ENCODE results near the gene EFEMP2. TPM values are rescaled to one million over a fixed set of nuclear protein-coding genes. Genes with fewer than 3 reads are reported as not detected.

Gene EFEMP2
- total and polyA plus RNA-seq, 10 of the 15 experiments (the other 5 are each of a cell fraction or from before 2014, with no cell fraction given) = 0.24 to 13.2 (median 1.3) TPM; not detected in 1

GRCh38 chr11:65888163-65888814, 15.7 kb upstream of the EFEMP2 start, which contains the start of gene FIBP (continued):
- no peak for TF ChIP-seq ZNF622 (IDR thresholded peaks at IDR 0.05)
- TF ChIP-seq ZNF217 (IDR thresholded peaks at IDR 0.05) = no peak
- TF ChIP-seq, protein P1, sequence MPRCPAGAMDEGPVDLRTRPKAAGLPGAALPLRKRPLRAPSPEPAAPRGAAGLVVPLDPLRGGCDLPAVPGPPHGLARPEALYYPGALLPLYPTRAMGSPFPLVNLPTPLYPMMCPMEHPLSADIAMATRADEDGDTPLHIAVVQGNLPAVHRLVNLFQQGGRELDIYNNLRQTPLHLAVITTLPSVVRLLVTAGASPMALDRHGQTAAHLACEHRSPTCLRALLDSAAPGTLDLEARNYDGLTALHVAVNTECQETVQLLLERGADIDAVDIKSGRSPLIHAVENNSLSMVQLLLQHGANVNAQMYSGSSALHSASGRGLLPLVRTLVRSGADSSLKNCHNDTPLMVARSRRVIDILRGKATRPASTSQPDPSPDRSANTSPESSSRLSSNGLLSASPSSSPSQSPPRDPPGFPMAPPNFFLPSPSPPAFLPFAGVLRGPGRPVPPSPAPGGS (IDR thresholded peaks at IDR 0.05; ENCODE audit: borderline replicate concordance, insufficient read depth, low read depth, low read length, poor library complexity, severe bottlenecking) = peak; percentile 34
- 0 out of 2 replicates have a peak, but pooled peaks have one; percentile 67 for TF ChIP-seq GATAD2B (conservative IDR thresholded peaks at IDR 0.05; ENCODE audit: low read depth)
- peak; percentile 46; the same call in 1 of the 2 replicates for TF ChIP-seq CHD2 (IDR thresholded peaks at IDR 0.05; ENCODE audit: borderline replicate concordance, low read depth, low read length)
- no peak for TF ChIP-seq MYB (IDR thresholded peaks at IDR 0.05; ENCODE audit: borderline replicate concordance, low read depth, low read length)
- no peak for TF ChIP-seq CEBPB (IDR thresholded peaks at IDR 0.05; ENCODE audit: borderline replicate concordance in 1 of 2, low read depth in 2 of 2, low read length in 2 of 2)
- TF ChIP-seq BHLHE40 (IDR thresholded peaks at IDR 0.05; ENCODE audit: borderline replicate concordance in 1 of 2, low read depth in 2 of 2, low read length in 1 of 2) = peak; percentile 7 to 66; a peak in 2 of 4 replicates
- no peak; the same call in 1 of the 2 replicates for TF ChIP-seq NFXL1 (IDR thresholded peaks at IDR 0.05; ENCODE audit: borderline replicate concordance)
- peak; percentile 92 for TF ChIP-seq YY1 (IDR thresholded peaks at IDR 0.05; ENCODE audit: low read depth, low read length)
- peak; percentile 47; the same call in 1 of the 2 replicates for TF ChIP-seq HDGF (IDR thresholded peaks at IDR 0.05)
- peak in 1 of 2 experiments; percentile 46; a peak in 1 of 3 replicates for TF ChIP-seq EGR1 (IDR thresholded peaks at IDR 0.05; ENCODE audit: borderline replicate concordance in 1 of 2, low read depth in 2 of 2, low read length in 2 of 2)
- TF ChIP-seq BRCA1 (IDR thresholded peaks at IDR 0.05; ENCODE audit: low read depth, low read length) = no peak
- 0 out of 2 replicates have a peak, but pooled peaks have one; percentile 28 for TF ChIP-seq ATF3 (IDR thresholded peaks at IDR 0.05; ENCODE audit: borderline replicate concordance, extremely low read depth, low read depth, low read length)
- TF ChIP-seq, protein P2, sequence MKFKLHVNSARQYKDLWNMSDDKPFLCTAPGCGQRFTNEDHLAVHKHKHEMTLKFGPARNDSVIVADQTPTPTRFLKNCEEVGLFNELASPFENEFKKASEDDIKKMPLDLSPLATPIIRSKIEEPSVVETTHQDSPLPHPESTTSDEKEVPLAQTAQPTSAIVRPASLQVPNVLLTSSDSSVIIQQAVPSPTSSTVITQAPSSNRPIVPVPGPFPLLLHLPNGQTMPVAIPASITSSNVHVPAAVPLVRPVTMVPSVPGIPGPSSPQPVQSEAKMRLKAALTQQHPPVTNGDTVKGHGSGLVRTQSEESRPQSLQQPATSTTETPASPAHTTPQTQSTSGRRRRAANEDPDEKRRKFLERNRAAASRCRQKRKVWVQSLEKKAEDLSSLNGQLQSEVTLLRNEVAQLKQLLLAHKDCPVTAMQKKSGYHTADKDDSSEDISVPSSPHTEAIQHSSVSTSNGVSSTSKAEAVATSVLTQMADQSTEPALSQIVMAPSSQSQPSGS (IDR thresholded peaks at IDR 0.05; ENCODE audit: low read length) = no peak
- no peak; the same call in none of the 2 replicates for TF ChIP-seq EED (IDR thresholded peaks at IDR 0.05; ENCODE audit: low read depth)
- TF ChIP-seq HDAC6 (IDR thresholded peaks at IDR 0.05; ENCODE audit: unreplicated experiment) = no peak
- no peak for TF ChIP-seq WRNIP1 (IDR thresholded peaks at IDR 0.05; ENCODE audit: borderline replicate concordance, low read depth, low read length)
- TF ChIP-seq NBN (IDR thresholded peaks at IDR 0.05) = peak; percentile 86
- TF ChIP-seq ZNF687 (IDR thresholded peaks at IDR 0.05) = peak; percentile 73; the same call in 1 of the 2 replicates
- TF ChIP-seq NFYB (IDR thresholded peaks at IDR 0.05; ENCODE audit: insufficient read depth, low read depth, low read length) = no peak
- TF ChIP-seq PML (IDR thresholded peaks at IDR 0.05; ENCODE audit: low read length) = no peak
- peak; percentile 77 for TF ChIP-seq TAF1 (IDR thresholded peaks at IDR 0.05; ENCODE audit: borderline replicate concordance, low read depth, low read length)

All from GM12878 (cell line).